Panc1 (cell line): ENCODE data around the gene XXYLT1. TPM values are rescaled to one million over a fixed set of nuclear protein-coding genes. Genes with fewer than 3 reads are reported as not detected.

Source experiments
- ATAC-seq: fragments of 200-7000 bp; cut with Tn5 transposase; 2 replicates; pipeline ENCODE4 v1.9.1; 2020; ENCODE audit warnings: mild to moderate bottlenecking, moderate library complexity
- BruUV-seq: library from RNA; stranded (reverse); fragments of 400-500 nt; replicated peaks from 2 replicates; lab custom pipeline; 2021; lab: Mats Ljungman, UMichigan
- CTCF ChIA-PET: fragments of 300-600 bp; sonication (Branson Sonifier 250); formaldehyde crosslinking; loops from one replicate; lab custom pipeline; 2022; ENCODE audit warnings: antibody characterized with exemption; lab: Charles Lee
- POLR2A ChIA-PET: fragments of 300-600 bp; sonication (Branson Sonifier 250); formaldehyde crosslinking; loops from one replicate; lab custom pipeline; 2022; ENCODE audit warnings: antibody characterized with exemption; lab: Charles Lee
- DNase-seq: peaks from one replicate; pipeline ENCODE4 v3.0.0-alpha.2; 2010; ENCODE audit warnings: low read depth, low spot score
- H3K27ac ChIP-seq: 2 replicates; pipeline ENCODE4 v1.5.1; 2011; ENCODE audit warnings: mild to moderate bottlenecking, low read length, inconsistent platforms
- H3K27me3 ChIP-seq: fragments of 200-500 bp; sonication (Bioruptor generic); 2 replicates; pipeline ENCODE4 v1.6.0; 2014; ENCODE audit warnings: low read length, inconsistent platforms; ENCODE audit not compliant: control insufficient read depth, insufficient read depth
- H3K36me3 ChIP-seq: fragments of 200-500 bp; sonication (Bioruptor generic); 2 replicates; pipeline ENCODE4 v1.5.1; 2014; ENCODE audit warnings: inconsistent platforms, mild to moderate bottlenecking, low read length, moderate library complexity; ENCODE audit not compliant: control insufficient read depth, insufficient read depth
- H3K4me1 ChIP-seq: 2 replicates; pipeline ENCODE4 v1.5.1; 2011; ENCODE audit warnings: inconsistent platforms, mild to moderate bottlenecking, low read length, moderate library complexity; ENCODE audit not compliant: control insufficient read depth, insufficient read depth
- H3K4me3 ChIP-seq, 2 experiments: 2 replicates each; pipeline ENCODE4 v1.5.1; 2011 to 2012; ENCODE audit warnings: low read depth in 2 of 2, low read length in 2 of 2, mild to moderate bottlenecking in 2 of 2, inconsistent platforms in 1 of 2, moderate library complexity in 1 of 2
- H3K9me3 ChIP-seq: fragments of 200-500 bp; sonication (Bioruptor generic); 2 replicates; pipeline ENCODE4 v1.5.1; 2014; ENCODE audit warnings: low read depth, mild to moderate bottlenecking, inconsistent platforms, low read length, moderate library complexity; ENCODE audit not compliant: control insufficient read depth, insufficient read depth
- POLR2AphosphoS5 ChIP-seq: IDR thresholded peaks from 2 replicates; pipeline ENCODE4 v1.6.1; 2012; ENCODE audit warnings: mild to moderate bottlenecking, low read depth, low read length, moderate library complexity
- SIN3A ChIP-seq: IDR thresholded peaks from 2 replicates; pipeline ENCODE4 v1.6.1; 2012; ENCODE audit warnings: low read depth, mild to moderate bottlenecking, low read length, moderate library complexity, borderline replicate concordance; ENCODE audit not compliant: insufficient read depth
- TCF7L2 ChIP-seq: IDR thresholded peaks from 2 replicates; pipeline ENCODE4 v1.6.1; 2011; ENCODE audit warnings: mild to moderate bottlenecking, low read depth, low read length, inconsistent platforms
- in situ Hi-C: cut with HindIII; loops from 2 replicates; pipeline ENCODE4 v1.10.0; 2016; ENCODE audit warnings: low sequenced_read_pairs, low pct_unique_long_range_greater_than_20kb
- intact Hi-C: fragments of 100-400 bp; cut with micrococcal nuclease; formaldehyde crosslinking; loops from one replicate; pipeline ENCODE4 v1.10.0; 2022; ENCODE audit not compliant: unreplicated experiment
- total RNA-seq: library from RNA; stranded (reverse); gene quantifications from one replicate; pipeline ENCODE4 v1.2.1, GENCODE V29; 2021; ENCODE audit not compliant: unreplicated experiment
- TF ChIP-seq, protein P1 (sequence below): fragments of 450-650 bp; IDR thresholded peaks from 2 replicates; pipeline ENCODE4 v1.5.1; 2017; ENCODE audit warnings: mild to moderate bottlenecking
- TF ChIP-seq, protein P2 (sequence below), 2 experiments: IDR thresholded peaks; 2 replicates each; pipeline ENCODE4 v1.6.1; 2011 to 2012; ENCODE audit warnings: low read depth in 2 of 2, control low read depth in 1 of 2, low read length in 1 of 2, mild to moderate bottlenecking in 1 of 2, moderate library complexity in 1 of 2; ENCODE audit not compliant: insufficient read depth in 1 of 2

Gene XXYLT1
- total RNA-seq, 1 experiment from 2014 or later = 26.0 TPM

DNA sequence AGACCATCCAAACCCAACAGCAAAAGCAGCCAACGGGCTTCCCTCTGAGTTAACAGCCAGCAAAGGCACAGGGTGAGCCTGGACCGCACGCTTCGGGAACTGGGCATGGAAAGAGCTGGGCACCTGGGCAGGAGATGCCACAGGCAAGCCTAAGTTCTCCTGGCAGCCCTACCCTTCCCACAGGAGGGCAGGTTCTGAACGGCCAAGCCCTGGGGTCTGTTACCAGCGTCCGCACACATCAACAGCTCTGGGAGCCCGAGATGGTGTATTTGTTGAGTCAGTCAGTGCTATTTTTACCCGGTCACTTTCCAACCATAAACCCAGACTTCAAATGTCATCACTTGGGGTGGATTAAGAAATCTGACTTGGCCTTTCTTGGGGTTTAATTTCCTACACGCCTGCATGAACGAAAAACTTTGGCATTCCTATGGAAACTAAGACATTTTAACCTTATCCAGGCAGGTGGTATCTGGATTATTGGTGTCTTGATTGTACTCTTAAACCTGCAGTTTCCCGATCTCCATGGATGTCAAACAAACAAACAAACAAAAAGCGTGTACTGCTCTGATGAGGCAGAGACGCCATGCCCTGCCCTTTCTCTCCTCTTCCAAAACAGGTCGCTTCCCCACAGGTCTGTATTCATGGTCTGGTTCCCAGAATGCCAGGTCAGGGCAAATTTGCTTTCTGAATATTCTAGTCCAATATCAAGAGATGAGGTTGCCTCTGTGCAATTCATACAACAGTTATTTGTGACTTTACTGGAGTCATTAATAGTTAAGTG lies 99.7 kb downstream of the XXYLT1 start:
- no peaks in the 10 kb centered on the region for H3K27me3 ChIP-seq
- H3K36me3 ChIP-seq = no peaks in the 10 kb centered on the region
- ChIA-PET POLR2A (no interaction called here), CTCF (no interaction called here)
- no peaks in the 10 kb centered on the region for H3K4me1 ChIP-seq
- TF ChIP-seq, protein P1, sequence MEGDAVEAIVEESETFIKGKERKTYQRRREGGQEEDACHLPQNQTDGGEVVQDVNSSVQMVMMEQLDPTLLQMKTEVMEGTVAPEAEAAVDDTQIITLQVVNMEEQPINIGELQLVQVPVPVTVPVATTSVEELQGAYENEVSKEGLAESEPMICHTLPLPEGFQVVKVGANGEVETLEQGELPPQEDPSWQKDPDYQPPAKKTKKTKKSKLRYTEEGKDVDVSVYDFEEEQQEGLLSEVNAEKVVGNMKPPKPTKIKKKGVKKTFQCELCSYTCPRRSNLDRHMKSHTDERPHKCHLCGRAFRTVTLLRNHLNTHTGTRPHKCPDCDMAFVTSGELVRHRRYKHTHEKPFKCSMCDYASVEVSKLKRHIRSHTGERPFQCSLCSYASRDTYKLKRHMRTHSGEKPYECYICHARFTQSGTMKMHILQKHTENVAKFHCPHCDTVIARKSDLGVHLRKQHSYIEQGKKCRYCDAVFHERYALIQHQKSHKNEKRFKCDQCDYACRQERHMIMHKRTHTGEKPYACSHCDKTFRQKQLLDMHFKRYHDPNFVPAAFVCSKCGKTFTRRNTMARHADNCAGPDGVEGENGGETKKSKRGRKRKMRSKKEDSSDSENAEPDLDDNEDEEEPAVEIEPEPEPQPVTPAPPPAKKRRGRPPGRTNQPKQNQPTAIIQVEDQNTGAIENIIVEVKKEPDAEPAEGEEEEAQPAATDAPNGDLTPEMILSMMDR = no peak
- TF ChIP-seq POLR2AphosphoS5 (no peak), SIN3A (no peak), TCF7L2 (no peak)
- TF ChIP-seq, protein P2, sequence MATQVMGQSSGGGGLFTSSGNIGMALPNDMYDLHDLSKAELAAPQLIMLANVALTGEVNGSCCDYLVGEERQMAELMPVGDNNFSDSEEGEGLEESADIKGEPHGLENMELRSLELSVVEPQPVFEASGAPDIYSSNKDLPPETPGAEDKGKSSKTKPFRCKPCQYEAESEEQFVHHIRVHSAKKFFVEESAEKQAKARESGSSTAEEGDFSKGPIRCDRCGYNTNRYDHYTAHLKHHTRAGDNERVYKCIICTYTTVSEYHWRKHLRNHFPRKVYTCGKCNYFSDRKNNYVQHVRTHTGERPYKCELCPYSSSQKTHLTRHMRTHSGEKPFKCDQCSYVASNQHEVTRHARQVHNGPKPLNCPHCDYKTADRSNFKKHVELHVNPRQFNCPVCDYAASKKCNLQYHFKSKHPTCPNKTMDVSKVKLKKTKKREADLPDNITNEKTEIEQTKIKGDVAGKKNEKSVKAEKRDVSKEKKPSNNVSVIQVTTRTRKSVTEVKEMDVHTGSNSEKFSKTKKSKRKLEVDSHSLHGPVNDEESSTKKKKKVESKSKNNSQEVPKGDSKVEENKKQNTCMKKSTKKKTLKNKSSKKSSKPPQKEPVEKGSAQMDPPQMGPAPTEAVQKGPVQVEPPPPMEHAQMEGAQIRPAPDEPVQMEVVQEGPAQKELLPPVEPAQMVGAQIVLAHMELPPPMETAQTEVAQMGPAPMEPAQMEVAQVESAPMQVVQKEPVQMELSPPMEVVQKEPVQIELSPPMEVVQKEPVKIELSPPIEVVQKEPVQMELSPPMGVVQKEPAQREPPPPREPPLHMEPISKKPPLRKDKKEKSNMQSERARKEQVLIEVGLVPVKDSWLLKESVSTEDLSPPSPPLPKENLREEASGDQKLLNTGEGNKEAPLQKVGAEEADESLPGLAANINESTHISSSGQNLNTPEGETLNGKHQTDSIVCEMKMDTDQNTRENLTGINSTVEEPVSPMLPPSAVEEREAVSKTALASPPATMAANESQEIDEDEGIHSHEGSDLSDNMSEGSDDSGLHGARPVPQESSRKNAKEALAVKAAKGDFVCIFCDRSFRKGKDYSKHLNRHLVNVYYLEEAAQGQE (IDR thresholded peaks at IDR 0.05; ENCODE audit: insufficient read depth in 1 of 2, low read depth in 2 of 2, low read length in 1 of 2) = no peak
- intact Hi-C loops = no loop called here
- in situ Hi-C loops = no loop called here
- ATAC-seq (no peak), DNase-seq (no peak)
- no peak overlapping the region for H3K4me3 ChIP-seq
- BruUV-seq = no TSS peak
- no peaks in the 10 kb centered on the region for H3K9me3 ChIP-seq
- H3K27ac ChIP-seq = no peak overlapping the region

DNA sequence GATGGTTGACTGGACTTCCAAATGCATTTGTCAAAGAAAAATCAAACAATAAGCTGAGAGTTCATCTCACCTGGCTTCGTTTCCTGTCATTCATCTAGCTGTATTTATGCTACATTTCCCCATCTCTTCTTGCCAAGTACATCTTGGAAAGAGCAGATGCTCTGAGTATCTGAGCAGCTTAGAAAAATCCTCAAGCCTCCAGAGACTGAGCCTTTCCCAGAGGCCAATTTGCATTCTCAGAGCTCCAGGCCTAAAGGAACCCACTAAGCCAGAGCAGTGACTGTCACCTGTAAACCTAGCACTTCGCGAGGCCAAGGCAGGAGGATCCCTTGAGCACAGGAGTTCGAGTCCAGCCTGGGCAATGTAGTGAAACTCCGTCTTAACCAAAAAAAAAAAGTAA lies 100.5 kb downstream of the XXYLT1 start:
- ATAC-seq = no peak
- Histone ChIP-seq H3K36me3 (no peaks in the 10 kb centered on the region), H3K27ac (no peak overlapping the region), H3K27me3 (no peaks in the 10 kb centered on the region), H3K4me3 (no peak overlapping the region), H3K9me3 (no peaks in the 10 kb centered on the region), H3K4me1 (no peaks in the 10 kb centered on the region)
- TF ChIP-seq, protein P2 (IDR thresholded peaks at IDR 0.05; ENCODE audit: insufficient read depth in 1 of 2, low read depth in 2 of 2, low read length in 1 of 2) = no peak
- in situ Hi-C loops (no loop called here), intact Hi-C loops (no loop called here)
- no peak for DNase-seq
- ChIA-PET CTCF (no interaction called here), POLR2A (no interaction called here)
- no TSS peak for BruUV-seq
